ENCODE measurements around the gene PGM3. TPM values are rescaled to one million over a fixed set of nuclear protein-coding genes. Genes with fewer than 3 reads are reported as not detected.

The PGM3 gene
- total and polyA plus RNA-seq, 2 of the 4 experiments (the other 2 are of a cell fraction) = 68.4 to 336 TPM

GRCh38 chr6:83231146-83231545, 38.1 kb upstream of the PGM3 start:
- dilution Hi-C loops (cut with HindIII; ENCODE audit: low sequenced_read_pairs, unreplicated experiment) = no loop called here
- Histone ChIP-seq H3K9me3 (ENCODE audit: control insufficient read depth, insufficient read depth, low read length) (no peaks in the 10 kb centered on the region), H2BK120ac (ENCODE audit: low read depth, low read length) (no peak overlapping the region), H2AK9ac (replicated peaks; ENCODE audit: low read depth, low read length, poor library complexity) (no peak overlapping the region), H3K56ac (ENCODE audit: extremely low read depth, insufficient read depth, low read length) (no peak overlapping the region), H4K20me1 (ENCODE audit: insufficient read depth, low read length) (no peaks in the 10 kb centered on the region), H3K4me3 (ENCODE audit: insufficient read depth, low read depth, low read length) (no peak overlapping the region), H3K4me2 (ENCODE audit: low read depth, low read length) (no peak overlapping the region), H4K91ac (ENCODE audit: insufficient read depth, low read depth, low read length) (no peak overlapping the region), H3K23ac (ENCODE audit: low read depth, low read length) (no peak overlapping the region), H2AK5ac (ENCODE audit: low read depth, low read length) (no peak overlapping the region), H3K14ac (replicated peaks; ENCODE audit: low read depth, low read length) (no peak overlapping the region), H3K4ac (ENCODE audit: low read depth, low read length) (no peak overlapping the region), H3K18ac (ENCODE audit: low read depth, low read length) (no peak overlapping the region), H3K36me3 (ENCODE audit: control insufficient read depth, insufficient read depth, low read length) (peaks cover 2% of the 10 kb centered on the region; the same call in 1 of the 2 replicates), H3K9ac (ENCODE audit: low read depth, low read length) (no peak overlapping the region), H2AFZ (replicated peaks; ENCODE audit: low read length, poor library complexity) (no peak overlapping the region), H3K79me1 (ENCODE audit: low read depth in 1 of 2, low read length in 2 of 2) (no peaks in the 10 kb centered on the region), H3K27me3 (ENCODE audit: control insufficient read depth, insufficient read depth, low read length) (no peaks in the 10 kb centered on the region), H2BK5ac (ENCODE audit: low read depth, low read length, poor library complexity, severe bottlenecking) (peak overlapping the region; percentile 73), H2BK20ac (ENCODE audit: low read depth, low read length) (no peak overlapping the region), H3K27ac (ENCODE audit: insufficient read depth, low read length) (no peak overlapping the region), H4K5ac (ENCODE audit: low read depth, low read length) (no peak overlapping the region), H3K4me1 (ENCODE audit: control insufficient read depth, insufficient read depth, low read length) (peaks cover 4% of the 10 kb centered on the region; the same call in 1 of the 2 replicates), H2BK15ac (ENCODE audit: low read depth, low read length) (no peak overlapping the region), H3K9me1 (ENCODE audit: insufficient read depth, low read length) (no peaks in the 10 kb centered on the region), H4K8ac (ENCODE audit: low read depth in 2 of 2, low read length in 2 of 2) (peak overlapping the region in 1 of 2 experiments; percentile 35; a peak in 1 of 4 replicates)
- no TSS peak for BruUV-seq (replicated peaks)
- DNase-seq (peak; percentile 90), ATAC-seq (ENCODE audit: low read depth) (peak; percentile 89)
- no CpG with 5 or more reads among the region's 1 CpG for WGBS, 2 experiments (ENCODE audit: extremely low coverage in 2 of 2, insufficient read length in 1 of 2)
- in situ Hi-C loops (cut with MboI; ENCODE audit: low sequenced_read_pairs) = no loop called here
- ChIA-PET POLR2A (ENCODE audit: unreplicated experiment) (no interaction called here), CTCF (no interaction called here)
- TF ChIP-seq CEBPB (IDR thresholded peaks at IDR 0.05; ENCODE audit: low read depth, low read length) (no peak), MAFK (IDR thresholded peaks at IDR 0.05; ENCODE audit: low read depth, low read length) (peak; percentile 25; the same call in 1 of the 2 replicates), ELK1 (IDR thresholded peaks at IDR 0.05; ENCODE audit: borderline replicate concordance, low read depth, low read length) (no peak)
- intact Hi-C loops (cut with micrococcal nuclease) = loop anchor here (5.0 kb wide), 1 partner anchor 41 kb away; no protein-coding TSS in a partner anchor
